SK-N-SH (cell line): Measurements from ENCODE around the gene DENND1A. TPM values are rescaled to one million over a fixed set of nuclear protein-coding genes. Genes with fewer than 3 reads are reported as not detected.

Experiments
- CTCF ChIA-PET: fragments of 300-600, 350-600 bp; formaldehyde crosslinking; extraction: SDS; loops from one replicate; lab custom pipeline; 2021; lab: Yijun Ruan, JAX
- POLR2A ChIA-PET: fragments of 350-600 bp; sonication (Branson Sonifier 250); formaldehyde crosslinking; extraction: SDS; loops from one replicate; lab custom pipeline; 2020; ENCODE audit warnings: antibody characterized with exemption, inconsistent platforms; lab: Yijun Ruan, JAX
- DNase-seq: peaks from one replicate; pipeline ENCODE4 v3.0.0; 2012
- H2AFZ ChIP-seq: fragments of 200-600 bp; sonication (generic); 2 replicates; pipeline ENCODE4 v1.8.1; 2016; ENCODE audit warnings: antibody characterized with exemption, mild to moderate bottlenecking, low read depth
- H3F3A ChIP-seq: fragments of 200-600 bp; sonication (generic); replicated peaks from 2 replicates; pipeline ENCODE3; 2016; ENCODE audit warnings: antibody characterized with exemption, mild to moderate bottlenecking; ENCODE audit not compliant: insufficient read depth
- H3K27ac ChIP-seq, 2 experiments: fragments of 200-500 bp in 1 of 2; fragments of 200-600 bp in 1 of 2; sonication (Bioruptor generic) in 1 of 2; sonication (generic), shearing (Covaris generic) in 1 of 2; 2 replicates each; pipeline versions ENCODE4 v1.5.1 to v1.6.1; 2014 to 2016; ENCODE audit warnings: low read depth in 2 of 2, inconsistent platforms in 1 of 2, low read length in 1 of 2, mild to moderate bottlenecking in 1 of 2, mixed read lengths in 1 of 2
- H3K27me3 ChIP-seq: fragments of 200-600 bp; sonication (generic), shearing (Covaris generic); 2 replicates; pipeline ENCODE4 v1.6.1; 2016; ENCODE audit warnings: mixed run types; ENCODE audit not compliant: insufficient read depth
- H3K36me3 ChIP-seq, 2 experiments: fragments of 200-500 bp in 1 of 2; fragments of 200-600 bp in 1 of 2; sonication (Bioruptor generic) in 1 of 2; sonication (generic) in 1 of 2; replicated peaks in 1 of 2; 2 replicates each; pipeline versions ENCODE3 to v1.5.1; 2014 to 2016; ENCODE audit warnings: low read length in 1 of 2, mild to moderate bottlenecking in 1 of 2; ENCODE audit not compliant: insufficient read depth in 2 of 2, control insufficient read depth in 1 of 2
- H3K4me1 ChIP-seq, 2 experiments: fragments of 200-500 bp in 1 of 2; fragments of 200-600 bp in 1 of 2; sonication (Bioruptor generic) in 1 of 2; sonication (generic), shearing (Covaris generic) in 1 of 2; 2 replicates each; pipeline versions ENCODE4 v1.5.1 to v1.6.1; 2014 to 2016; ENCODE audit warnings: low read depth in 1 of 2, low read length in 1 of 2, mixed run types in 1 of 2; ENCODE audit not compliant: insufficient read depth in 2 of 2, control insufficient read depth in 1 of 2
- H3K4me2 ChIP-seq: fragments of 200-600 bp; sonication (generic), shearing (Covaris generic); 2 replicates; pipeline ENCODE4 v1.6.1; 2017; ENCODE audit warnings: mixed run types
- H3K4me3 ChIP-seq, 2 experiments: fragments of 200-500 bp in 1 of 2; fragments of 200-600 bp in 1 of 2; sonication (Bioruptor generic) in 1 of 2; sonication (generic), shearing (Covaris generic) in 1 of 2; 2 replicates each; pipeline versions ENCODE4 v1.5.1 to v1.8.1; 2014 to 2016; ENCODE audit warnings: low read depth in 2 of 2, inconsistent platforms in 1 of 2, low read length in 1 of 2, mild to moderate bottlenecking in 1 of 2, mixed read lengths in 1 of 2, moderate library complexity in 1 of 2
- H3K79me2 ChIP-seq: fragments of 200-600 bp; sonication (generic); 2 replicates; pipeline ENCODE4 v1.8.1; 2017; ENCODE audit warnings: mild to moderate bottlenecking; ENCODE audit not compliant: insufficient read depth
- H3K9ac ChIP-seq: fragments of 200-600 bp; sonication (generic); 2 replicates; pipeline ENCODE4 v1.6.1; 2017; ENCODE audit warnings: mixed run types
- H3K9me2 ChIP-seq: fragments of 200-600 bp; sonication (generic); 2 replicates; pipeline ENCODE4 v1.6.1; 2017; ENCODE audit warnings: mixed run types
- H3K9me3 ChIP-seq: fragments of 200-600 bp; sonication (generic); 2 replicates; pipeline ENCODE4 v1.6.1; 2017; ENCODE audit warnings: mixed run types, mild to moderate bottlenecking, moderate library complexity
- H4K20me1 ChIP-seq: fragments of 200-600 bp; sonication (generic); 2 replicates; pipeline ENCODE4 v1.6.1; 2017; ENCODE audit warnings: mild to moderate bottlenecking, mixed run types; ENCODE audit not compliant: insufficient read depth
- ELF1 ChIP-seq: IDR thresholded peaks from 2 replicates; pipeline ENCODE4 v1.4.0; 2012
- EZH2phosphoT487 ChIP-seq: fragments of 200-600 bp; sonication (generic); IDR thresholded peaks from 2 replicates; pipeline ENCODE4 v1.6.1; 2017; ENCODE audit warnings: low read depth, mixed run types, mild to moderate bottlenecking, antibody characterized with exemption, moderate library complexity, borderline replicate concordance
- FOXM1 ChIP-seq: IDR thresholded peaks from 2 replicates; pipeline ENCODE4 v1.4.0; 2012; ENCODE audit warnings: low read depth, mild to moderate bottlenecking
- JUND ChIP-seq: IDR thresholded peaks from 2 replicates; pipeline ENCODE4 v1.4.0; 2012
- MXI1 ChIP-seq: IDR thresholded peaks from 2 replicates; pipeline ENCODE4 v1.6.1; 2012; ENCODE audit warnings: mild to moderate bottlenecking, low read depth, low read length, improper control_type of control experiment
- NFIC ChIP-seq: IDR thresholded peaks from 2 replicates; pipeline ENCODE4 v1.4.0; 2012; ENCODE audit warnings: borderline replicate concordance
- PBX3 ChIP-seq: IDR thresholded peaks from 2 replicates; pipeline ENCODE4; 2012
- RAD21 ChIP-seq: IDR thresholded peaks from 2 replicates; pipeline ENCODE4 v1.6.1; 2012; ENCODE audit warnings: mild to moderate bottlenecking, low read length
- RCOR1 ChIP-seq: fragments of 150-350 bp; IDR thresholded peaks from 2 replicates; pipeline ENCODE4 v1.6.1; 2017; ENCODE audit warnings: antibody characterized with exemption, low read length
- REST ChIP-seq: IDR thresholded peaks from 2 replicates; pipeline ENCODE4 v1.6.1; 2012; ENCODE audit warnings: mild to moderate bottlenecking, low read depth, low read length, moderate library complexity
- SMC3 ChIP-seq: IDR thresholded peaks from 2 replicates; pipeline ENCODE4 v1.6.1; 2012; ENCODE audit warnings: low read depth, low read length, improper control_type of control experiment
- USF1 ChIP-seq: IDR thresholded peaks from 2 replicates; pipeline ENCODE4 v1.4.0; 2012; ENCODE audit warnings: low read depth, borderline replicate concordance
- YY1 ChIP-seq: IDR thresholded peaks from 2 replicates; pipeline ENCODE4 v1.4.0; 2012; ENCODE audit warnings: low read depth, mild to moderate bottlenecking
- WGBS: methylation state at CpG from one replicate; pipeline ENCODE4 v1.1.6; 2017; ENCODE audit warnings: low lambda C conversion rate; 5-methylcytosine and 5-hydroxymethylcytosine counted together
- polyA plus RNA-seq, 3 experiments: library from polyadenylated mRNA; depleted of rRNA; stranded (reverse); fragments of >200 nt; gene quantifications; 2 replicates each; pipeline ENCODE4 v1.2.3, GENCODE V29; 2012
- TF ChIP-seq, protein P1 (sequence below): fragments of 150-350 bp; IDR thresholded peaks from 2 replicates; pipeline ENCODE4 v1.6.1; 2017; ENCODE audit warnings: antibody characterized with exemption, low read length, low read depth, borderline replicate concordance
- TF ChIP-seq, protein P2 (sequence below): IDR thresholded peaks from 2 replicates; pipeline ENCODE4 v1.4.0; 2012; ENCODE audit warnings: low read depth
- TF ChIP-seq, protein P3 (sequence below): fragments of 200-600 bp; sonication (generic); IDR thresholded peaks from 2 replicates; pipeline ENCODE4 v1.6.1; 2017; ENCODE audit warnings: antibody characterized with exemption, mild to moderate bottlenecking, moderate library complexity

Gene DENND1A
- polyA plus RNA-seq, 1 of the 3 experiments (the other 2 are of a cell fraction), result 25.4 TPM

DNA sequence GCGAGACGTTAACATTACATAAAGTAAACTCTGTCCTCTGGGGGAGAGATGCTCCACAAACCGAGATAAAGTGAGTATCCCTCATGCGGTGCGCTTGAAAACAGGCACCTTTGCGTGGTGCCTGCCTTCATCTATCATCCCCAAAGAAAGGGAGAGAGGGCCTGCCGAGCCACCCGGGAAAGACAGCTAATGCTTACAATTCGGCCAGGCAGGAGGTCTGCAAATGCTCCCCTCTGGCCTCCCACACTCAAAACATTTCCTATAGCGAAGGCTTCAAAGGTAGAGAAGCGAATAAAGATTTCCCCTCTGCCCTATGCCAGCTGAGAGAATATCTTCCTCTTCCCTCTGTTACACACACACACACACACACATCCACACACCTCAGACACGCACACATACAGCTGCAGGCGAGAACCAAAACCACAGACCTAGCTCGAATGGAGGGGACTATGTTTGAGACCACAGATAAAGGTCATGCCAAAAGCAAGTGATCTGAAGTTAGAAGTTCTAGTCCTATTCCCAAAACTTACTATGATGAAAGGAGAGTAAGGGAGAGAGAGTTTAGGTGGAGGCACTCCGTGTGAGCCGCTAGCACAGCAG lies 441.1 kb downstream of the DENND1A start (continued):
- TF ChIP-seq REST, result no peak
- no peak for TF ChIP-seq USF1
- TF ChIP-seq RAD21, result no peak
- TF ChIP-seq EZH2phosphoT487, result no peak
- no peak for TF ChIP-seq NFIC
- no peak for TF ChIP-seq SMC3
- no peak for TF ChIP-seq PBX3

- Histone ChIP-seq H3K79me2 (no peaks in the 10 kb centered on the region), H3K27me3 (no peaks in the 10 kb centered on the region), H3K9ac (no peak overlapping the region), H3K4me1 (no peaks in the 10 kb centered on the region; a peak in 1 of 4 replicates), H3K36me3 (no peaks in the 10 kb centered on the region), H3K4me2 (no peak overlapping the region), H3K4me3 (no peak overlapping the region), H3K9me3 (no peaks in the 10 kb centered on the region), H3K9me2 (no peaks in the 10 kb centered on the region), H3F3A (no peaks in the 10 kb centered on the region), H2AFZ (no peak overlapping the region), H3K27ac (no peak overlapping the region), H4K20me1 (no peaks in the 10 kb centered on the region)
- no peak for TF ChIP-seq MXI1
- TF ChIP-seq SMC3, result no peak
- TF ChIP-seq, protein P1, sequence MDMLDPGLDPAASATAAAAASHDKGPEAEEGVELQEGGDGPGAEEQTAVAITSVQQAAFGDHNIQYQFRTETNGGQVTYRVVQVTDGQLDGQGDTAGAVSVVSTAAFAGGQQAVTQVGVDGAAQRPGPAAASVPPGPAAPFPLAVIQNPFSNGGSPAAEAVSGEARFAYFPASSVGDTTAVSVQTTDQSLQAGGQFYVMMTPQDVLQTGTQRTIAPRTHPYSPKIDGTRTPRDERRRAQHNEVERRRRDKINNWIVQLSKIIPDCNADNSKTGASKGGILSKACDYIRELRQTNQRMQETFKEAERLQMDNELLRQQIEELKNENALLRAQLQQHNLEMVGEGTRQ, result no peak
- TF ChIP-seq, protein P2, sequence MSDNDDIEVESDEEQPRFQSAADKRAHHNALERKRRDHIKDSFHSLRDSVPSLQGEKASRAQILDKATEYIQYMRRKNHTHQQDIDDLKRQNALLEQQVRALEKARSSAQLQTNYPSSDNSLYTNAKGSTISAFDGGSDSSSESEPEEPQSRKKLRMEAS, result no peak
- TF ChIP-seq FOXM1, result no peak
- TF ChIP-seq, protein P3, sequence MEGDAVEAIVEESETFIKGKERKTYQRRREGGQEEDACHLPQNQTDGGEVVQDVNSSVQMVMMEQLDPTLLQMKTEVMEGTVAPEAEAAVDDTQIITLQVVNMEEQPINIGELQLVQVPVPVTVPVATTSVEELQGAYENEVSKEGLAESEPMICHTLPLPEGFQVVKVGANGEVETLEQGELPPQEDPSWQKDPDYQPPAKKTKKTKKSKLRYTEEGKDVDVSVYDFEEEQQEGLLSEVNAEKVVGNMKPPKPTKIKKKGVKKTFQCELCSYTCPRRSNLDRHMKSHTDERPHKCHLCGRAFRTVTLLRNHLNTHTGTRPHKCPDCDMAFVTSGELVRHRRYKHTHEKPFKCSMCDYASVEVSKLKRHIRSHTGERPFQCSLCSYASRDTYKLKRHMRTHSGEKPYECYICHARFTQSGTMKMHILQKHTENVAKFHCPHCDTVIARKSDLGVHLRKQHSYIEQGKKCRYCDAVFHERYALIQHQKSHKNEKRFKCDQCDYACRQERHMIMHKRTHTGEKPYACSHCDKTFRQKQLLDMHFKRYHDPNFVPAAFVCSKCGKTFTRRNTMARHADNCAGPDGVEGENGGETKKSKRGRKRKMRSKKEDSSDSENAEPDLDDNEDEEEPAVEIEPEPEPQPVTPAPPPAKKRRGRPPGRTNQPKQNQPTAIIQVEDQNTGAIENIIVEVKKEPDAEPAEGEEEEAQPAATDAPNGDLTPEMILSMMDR, result no peak
- TF ChIP-seq RCOR1, result no peak
- no peak for TF ChIP-seq JUND
- no peak for TF ChIP-seq YY1
- TF ChIP-seq ELF1, result no peak
- no peak for DNase-seq
- WGBS, result 92% methylated on average over 5 of the region's 5 CpGs
- CTCF ChIA-PET, result interaction anchor here (1.0 kb wide), 1 partner anchor 16 kb away, joined by 3 read pairs; no protein-coding TSS in a partner anchor
- POLR2A ChIA-PET, result no interaction called here
These were observed 441.9 kb downstream of the DENND1A start for GRCh38 chr9:123487944-123488548.
